ENCODE measurements around the gene IFNAR1. TPM values are rescaled to one million over a fixed set of nuclear protein-coding genes. Genes with fewer than 3 reads are reported as not detected.

Gene IFNAR1
- total RNA-seq: 38.6 and 49.9 TPM in 2 replicates

DNA sequence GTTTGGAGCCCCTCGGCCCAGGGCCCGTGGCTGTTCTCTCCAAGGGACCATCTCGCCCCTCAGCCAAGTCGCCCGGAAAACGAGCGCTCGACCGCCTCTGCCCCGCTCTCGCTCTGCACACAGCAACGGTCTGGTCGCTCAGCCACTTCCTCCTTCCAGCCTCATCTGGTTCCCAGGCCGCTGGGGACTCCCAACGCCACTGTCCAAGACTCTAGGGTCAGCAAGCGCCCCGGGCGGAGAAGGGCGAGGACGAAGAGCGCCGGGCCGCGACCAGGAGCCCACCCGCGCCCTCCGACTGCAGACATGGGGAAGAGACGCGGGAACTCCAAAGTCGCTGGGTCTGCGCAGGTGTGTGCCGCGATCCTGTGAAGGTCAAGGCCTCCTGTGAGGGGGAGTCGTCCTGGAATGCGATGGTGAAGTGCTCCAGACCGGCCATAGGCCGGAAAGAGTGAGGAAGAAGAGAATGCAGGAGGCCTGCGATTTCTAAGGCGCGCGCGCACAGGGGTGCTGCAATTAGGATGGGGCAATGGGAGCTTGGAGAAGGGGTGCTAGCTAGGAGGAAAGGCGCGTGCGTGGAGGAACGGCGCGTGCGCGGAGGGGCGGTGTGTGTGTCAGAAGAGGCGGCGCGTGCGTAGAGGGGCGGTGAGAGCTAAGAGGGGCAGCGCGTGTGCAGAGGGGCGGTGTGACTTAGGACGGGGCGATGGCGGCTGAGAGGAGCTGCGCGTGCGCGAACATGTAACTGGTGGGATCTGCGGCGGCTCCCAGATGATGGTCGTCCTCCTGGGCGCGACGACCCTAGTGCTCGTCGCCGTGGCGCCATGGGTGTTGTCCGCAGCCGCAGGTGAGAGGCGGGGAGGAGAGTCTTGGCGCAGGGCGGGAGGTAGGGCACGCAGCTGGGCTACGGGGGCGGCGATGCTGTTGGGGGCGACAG is at the start of gene IFNAR1:
Gene IFNAR1, plus strand, starts transcription at position 680 of the 931 bp plus-strand sequence. Its CDS starts 86 bp downstream, at position 766.

DNA sequence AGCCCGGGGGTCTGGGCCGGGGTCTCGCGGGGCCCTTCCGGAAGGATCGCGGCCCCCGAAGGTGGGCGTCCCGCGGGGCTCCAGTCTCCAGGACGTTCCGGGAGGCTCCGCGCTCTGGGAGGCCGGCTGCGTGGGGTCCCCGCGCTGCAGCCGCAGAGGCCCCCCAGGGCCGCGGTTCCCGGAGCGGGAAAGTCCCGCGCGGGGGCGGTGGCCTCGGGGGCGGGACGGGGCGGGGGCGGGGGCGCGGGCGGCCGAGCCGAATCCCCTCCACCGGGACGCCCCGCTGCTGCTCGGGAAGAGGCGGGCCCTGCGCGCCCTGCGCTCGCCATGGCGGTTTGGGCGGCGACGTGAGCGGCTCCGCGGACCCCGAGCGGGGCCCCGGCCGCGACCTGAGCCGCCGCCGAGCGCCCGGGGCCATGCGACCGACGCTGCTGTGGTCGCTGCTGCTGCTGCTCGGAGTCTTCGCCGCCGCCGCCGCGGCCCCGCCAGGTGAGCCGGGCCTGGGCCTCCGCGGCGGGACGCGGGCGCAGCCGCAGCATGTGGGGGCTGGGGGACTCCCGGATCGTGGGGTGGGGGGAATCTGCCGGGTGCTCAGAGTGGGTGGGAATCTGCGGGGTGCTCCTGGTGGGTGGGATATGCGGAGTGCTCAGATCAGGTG is 78.5 kb downstream of the IFNAR1 start, which contains the start of gene IFNGR2:
Gene IFNGR2, plus strand, starts transcription at position 286 of the 658 bp plus-strand sequence. Its CDS starts 131 bp downstream, at position 417.

Other genes with a start within 250 kb of the IFNAR1 start
- 9.1 TPM in 2 replicates for gene IFNAR2, start 95.0 kb upstream of the IFNAR1 start, total RNA-seq
- gene IL10RB, start 58.6 kb upstream of the IFNAR1 start, total RNA-seq: 46.7 and 57.7 TPM in 2 replicates
- 58.0 and 70.3 TPM in 2 replicates for gene IFNGR2, start 78.4 kb downstream of the IFNAR1 start, total RNA-seq
- gene TMEM50B, start 155.0 kb downstream of the IFNAR1 start, total RNA-seq: 24.9 and 32.9 TPM in 2 replicates
- 0.96 and 1.6 TPM in 2 replicates for gene DNAJC28, start 166.7 kb downstream of the IFNAR1 start, total RNA-seq
- 49.5 and 55.9 TPM in 2 replicates for gene GART, start 217.1 kb downstream of the IFNAR1 start, total RNA-seq
- 180 and 192 TPM in 2 replicates for gene SON, start 218.1 kb downstream of the IFNAR1 start, total RNA-seq